RCC 7860 (cell line): ENCODE measurements around the gene C6orf141.

Experiments used
- DNase-seq: peaks from one replicate; pipeline ENCODE4 v3.0.0-alpha.2; 2015; ENCODE audit warnings: low spot score
- FAIRE-seq: peaks from 2 replicates; lab custom pipeline; 2012; peaks lifted over from hg19 to GRCh38; lab: Jason Lieb, UNC

C6orf141 gene

DNA sequence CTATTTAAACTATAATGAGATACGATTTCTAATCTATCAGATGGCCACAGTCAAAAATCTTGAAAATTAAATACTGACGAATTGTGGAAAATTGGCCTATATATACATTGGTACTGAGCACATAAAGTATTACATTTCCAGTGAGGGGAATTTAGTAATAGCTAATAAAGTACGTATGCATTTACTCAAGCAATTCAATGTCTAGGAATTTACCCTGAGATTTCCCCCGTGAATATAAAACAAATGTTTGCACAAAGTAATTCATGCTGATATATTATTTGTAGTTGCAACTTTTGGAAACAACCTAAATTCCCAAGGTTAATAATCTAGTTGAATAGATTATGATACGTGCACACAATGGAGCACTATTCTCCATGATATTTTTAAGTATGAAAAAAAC is 14.7 kb upstream of the C6orf141 start:
- FAIRE-seq (no peak), DNase-seq (no peak)

DNA sequence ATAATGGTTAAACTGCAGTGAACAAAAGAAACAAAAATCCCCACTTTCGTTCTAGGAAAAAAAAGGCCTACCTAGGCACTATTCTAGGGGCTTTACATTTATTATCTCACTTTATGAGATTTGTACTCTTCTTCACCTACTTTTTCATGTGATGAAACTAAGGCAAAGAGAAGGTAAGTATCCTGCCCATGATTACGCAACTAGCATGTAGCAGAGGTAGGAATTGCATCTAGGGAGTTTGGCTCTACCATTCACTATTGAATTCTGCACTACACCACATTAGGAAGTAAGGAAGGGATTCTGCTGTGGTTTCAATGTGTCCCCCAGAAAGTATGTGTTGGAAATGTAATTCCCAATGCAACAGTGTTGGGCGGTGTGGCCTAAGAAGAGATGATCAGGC is 11.4 kb upstream of the C6orf141 start:
- no peak for FAIRE-seq

DNA sequence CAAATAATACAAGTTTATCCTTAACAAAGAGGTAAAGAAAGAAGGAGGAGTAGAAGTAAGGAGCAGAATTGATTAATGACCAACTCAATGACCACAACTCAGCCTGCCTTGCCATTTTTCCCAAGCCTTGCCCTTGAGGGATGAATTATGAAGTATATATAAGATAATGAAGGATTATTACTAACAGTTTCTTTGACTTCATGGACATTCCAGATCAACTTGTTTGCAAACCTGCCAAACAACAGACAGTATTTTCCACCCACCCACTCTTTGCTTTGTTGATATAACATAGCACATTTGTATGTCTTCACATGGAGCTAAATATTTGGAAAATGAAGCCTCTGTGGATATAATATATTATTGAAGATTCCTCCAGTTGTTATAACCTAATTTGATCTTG is 9.9 kb upstream of the C6orf141 start:
- FAIRE-seq = no peak
- DNase-seq = no peak

More for the DNA sequence above, 11.4 kb upstream of the C6orf141 start:
- DNase-seq = no peak

DNA sequence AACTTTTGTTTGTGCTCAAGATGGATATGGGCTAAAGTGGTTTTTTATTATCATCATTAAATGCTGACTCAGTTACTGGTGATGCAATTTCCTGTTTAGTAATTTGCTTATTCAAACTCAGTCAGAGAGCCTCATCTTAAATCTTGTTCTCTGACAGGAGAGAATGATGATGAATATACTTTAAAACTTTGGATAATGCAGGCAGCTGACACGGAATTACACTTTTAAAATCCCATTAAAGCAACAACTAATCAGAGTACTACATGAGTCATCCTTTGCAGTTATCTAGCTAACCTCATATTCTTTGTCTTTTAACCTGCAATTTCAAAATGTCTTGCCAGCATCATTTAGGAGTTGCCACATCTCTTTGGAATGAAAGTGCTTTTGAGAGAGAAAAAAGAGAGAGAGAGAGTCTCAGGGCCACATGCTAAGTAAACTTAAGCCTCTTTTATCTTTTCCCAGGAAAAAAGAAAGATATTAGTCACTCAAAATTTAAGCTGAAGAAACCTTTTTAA is 9.2 kb upstream of the C6orf141 start:
- peak; percentile 61 for DNase-seq
- peak; percentile 36 for FAIRE-seq

DNA sequence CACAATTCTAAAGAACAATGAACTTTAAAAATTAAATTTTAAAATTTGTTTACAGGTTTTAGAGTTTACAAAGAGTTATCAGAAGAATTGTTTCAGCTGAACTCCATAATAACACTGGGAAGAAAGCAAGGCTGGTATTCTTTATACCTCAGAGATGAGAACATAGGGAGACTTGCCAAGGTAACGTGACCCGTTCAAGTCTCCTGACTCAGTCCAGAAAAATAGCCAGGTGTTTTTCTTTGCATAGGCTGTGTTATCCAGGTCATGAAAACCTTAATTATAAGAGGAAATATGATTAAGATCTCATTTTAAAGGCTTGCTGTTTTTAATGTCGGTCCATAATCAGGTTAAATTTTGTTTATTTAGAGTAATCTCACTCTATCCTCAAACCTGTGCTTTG is 8.5 kb upstream of the C6orf141 start:
- DNase-seq (no peak), FAIRE-seq (no peak)

DNA sequence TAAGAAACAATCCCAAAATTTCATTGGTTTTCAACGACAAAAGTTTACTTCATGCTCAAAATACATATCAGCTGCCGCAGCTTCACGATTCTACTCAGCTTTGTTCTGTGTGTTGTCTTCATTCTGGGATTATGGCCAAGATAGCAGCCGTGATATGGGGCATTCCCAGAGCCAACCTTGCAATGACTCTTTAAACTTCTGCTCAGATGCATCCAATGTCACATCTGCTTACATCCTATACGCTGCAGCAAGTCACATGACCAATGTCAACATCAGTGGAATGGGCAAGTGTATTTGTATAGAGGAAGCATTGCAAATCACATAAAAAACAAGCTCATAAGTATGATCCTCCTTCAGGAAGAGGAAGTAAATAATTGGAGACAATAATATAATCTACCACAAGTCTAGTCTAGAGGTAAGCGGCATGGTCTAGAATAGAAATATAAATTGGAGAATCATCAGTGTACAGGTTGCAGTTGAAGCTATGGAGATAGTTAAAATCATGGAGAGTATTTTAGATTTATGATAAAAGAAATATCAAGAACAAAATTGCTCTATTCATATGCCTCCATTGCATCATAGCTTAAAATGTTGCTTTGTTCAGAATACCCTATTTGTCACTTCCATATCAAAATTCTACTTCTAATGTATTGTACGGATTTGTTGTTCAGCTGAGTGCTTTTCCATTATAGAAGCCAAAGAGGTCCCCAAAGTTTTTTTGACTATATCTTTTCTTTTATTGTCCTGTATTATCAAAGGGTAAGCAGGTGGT is 7.2 kb upstream of the C6orf141 start:
- FAIRE-seq (no peak), DNase-seq (no peak)

DNA sequence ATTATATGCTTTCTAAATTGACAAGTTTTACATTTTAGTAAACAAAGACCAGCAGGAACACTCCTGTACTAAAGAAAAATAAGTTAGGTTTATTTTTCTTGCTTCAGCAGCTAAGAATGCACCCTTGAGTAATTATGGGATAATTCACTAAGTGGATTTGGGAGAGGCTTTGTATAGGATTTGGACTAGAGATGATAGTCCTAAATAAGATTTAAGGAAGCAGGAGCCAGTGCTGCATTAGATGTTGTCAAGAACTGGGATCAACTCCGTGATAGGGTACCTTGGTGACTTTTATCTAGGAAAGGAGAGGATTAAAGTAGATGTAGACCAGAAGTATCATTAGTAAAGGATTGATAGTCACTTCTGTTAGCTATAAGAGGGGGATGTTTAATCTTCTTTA is 4.1 kb upstream of the C6orf141 start:
- FAIRE-seq = no peak
- DNase-seq = no peak

DNA sequence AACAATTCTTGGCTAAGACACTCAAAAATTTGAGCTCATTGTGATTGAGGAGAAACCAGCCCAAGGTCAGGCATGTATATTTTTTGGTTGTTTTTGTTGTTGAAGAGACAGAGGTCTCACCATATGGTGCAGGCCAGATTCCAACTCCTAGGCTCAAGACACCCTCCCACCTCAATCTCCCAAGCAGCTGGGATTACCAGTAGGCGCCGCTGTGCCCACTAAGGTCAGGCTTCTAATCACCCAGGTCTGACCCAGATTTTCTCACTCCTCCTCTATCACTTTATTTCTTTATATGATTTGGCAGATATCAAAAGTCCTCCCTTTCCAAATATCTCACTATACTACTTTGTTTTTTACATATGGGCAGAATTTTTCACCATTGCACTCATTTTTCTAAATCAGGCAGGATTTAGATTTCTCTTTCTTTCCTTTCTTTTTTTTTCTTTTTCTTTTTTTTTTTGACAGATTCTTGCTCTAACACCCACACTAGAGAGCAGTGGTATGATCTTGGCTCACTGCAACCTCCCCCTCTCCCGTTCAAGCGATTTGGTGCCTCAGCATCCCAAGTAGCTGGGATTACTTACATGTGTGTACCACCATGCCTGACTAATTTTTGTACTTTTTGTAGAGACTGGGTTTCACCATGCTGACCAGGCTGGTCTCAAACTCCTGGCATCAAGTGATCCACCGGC is 1.7 kb upstream of the C6orf141 start:
- DNase-seq (no peak), FAIRE-seq (no peak)

DNA sequence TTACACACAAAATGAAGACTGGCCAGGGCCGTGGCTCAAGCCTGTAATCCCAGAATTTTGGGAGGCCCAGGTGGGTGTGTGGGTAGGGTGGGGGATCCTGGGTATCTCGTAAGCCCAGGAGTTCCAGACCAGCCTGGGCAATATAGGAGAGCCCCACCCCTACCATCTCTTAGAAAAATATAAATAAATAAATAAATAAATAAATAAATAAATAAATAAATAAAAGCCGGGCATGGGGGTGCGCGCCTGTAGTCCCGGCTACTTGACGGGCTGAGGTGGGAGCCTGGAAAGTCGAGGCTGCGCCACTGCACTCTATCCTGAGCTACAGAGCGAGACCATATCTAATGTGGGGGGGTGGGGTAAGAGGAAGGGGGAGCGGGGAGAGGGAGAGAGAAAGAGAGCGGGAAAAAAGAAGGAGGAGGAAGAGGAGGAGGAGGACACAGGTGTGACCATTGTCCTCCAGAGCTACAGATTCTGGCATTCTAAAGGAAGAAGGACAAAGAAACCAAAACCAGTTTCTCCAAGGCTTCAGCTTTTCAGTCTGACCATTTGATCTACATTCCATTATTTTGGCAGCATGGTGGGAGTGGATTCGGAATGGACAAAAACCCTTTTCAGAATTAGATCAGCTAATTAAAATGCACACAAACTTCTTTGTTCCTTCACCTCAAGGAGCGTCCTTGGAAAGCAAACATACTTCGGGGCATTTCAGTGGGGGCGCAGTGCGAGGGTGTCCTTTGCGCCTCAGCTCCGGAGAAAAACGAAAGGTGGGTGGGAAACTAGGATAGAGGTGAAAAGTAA is 577 bp upstream of the C6orf141 start:
- DNase-seq (no peak), FAIRE-seq (no peak)

DNA sequence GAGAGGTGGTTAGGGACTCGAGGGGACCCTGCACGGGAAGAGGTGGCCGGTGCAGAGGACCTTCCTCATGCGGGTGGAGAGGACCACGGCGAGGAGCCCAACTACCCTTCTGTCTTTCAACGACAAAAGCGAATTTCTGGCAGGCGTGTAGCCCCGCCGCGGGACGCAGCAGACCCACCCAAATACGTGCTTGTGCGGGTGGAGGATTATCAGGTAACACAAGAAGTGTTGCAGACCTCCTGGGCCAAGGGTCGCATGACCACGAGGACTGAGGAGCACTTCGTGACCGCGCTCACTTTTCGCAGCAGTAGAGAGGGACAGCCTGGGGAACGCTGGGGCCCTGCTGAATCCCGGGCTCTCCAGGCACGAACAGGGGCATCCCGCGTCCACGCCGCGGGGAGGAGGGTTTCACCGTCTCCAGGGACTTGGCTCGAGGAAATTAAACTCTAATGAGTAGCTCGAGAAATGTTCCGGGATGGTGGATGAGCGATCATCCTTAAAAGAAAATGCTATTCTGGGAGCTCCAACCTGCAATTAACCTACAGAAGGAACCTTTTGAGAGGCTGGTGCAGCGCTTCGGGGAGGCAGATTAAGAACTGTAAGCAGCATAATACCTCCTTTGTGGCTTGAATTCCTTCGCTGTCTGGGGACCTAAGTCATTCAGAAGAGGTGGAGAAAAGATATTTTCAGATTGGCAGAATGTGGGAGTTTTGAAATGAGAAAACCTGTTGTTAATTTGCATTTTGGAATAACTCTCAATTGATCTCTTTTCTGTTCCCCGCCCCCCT is 804 bp downstream of the C6orf141 start:
- DNase-seq (no peak), FAIRE-seq (no peak)

DNA sequence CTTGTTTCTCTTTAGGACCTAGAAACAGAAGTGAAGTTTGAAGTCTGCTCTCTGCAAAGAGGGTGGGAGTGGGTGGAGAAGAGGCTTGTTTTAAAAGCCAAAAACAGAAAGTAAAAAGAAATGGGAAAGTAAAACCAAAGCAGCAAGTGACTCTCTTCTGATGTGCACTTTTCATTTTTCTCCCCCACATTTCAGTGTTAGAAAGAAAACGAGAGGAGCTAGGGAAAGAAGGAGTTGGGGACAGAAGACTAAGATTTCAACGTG is 1.3 kb downstream of the C6orf141 start:
- DNase-seq = no peak
- no peak for FAIRE-seq

DNA sequence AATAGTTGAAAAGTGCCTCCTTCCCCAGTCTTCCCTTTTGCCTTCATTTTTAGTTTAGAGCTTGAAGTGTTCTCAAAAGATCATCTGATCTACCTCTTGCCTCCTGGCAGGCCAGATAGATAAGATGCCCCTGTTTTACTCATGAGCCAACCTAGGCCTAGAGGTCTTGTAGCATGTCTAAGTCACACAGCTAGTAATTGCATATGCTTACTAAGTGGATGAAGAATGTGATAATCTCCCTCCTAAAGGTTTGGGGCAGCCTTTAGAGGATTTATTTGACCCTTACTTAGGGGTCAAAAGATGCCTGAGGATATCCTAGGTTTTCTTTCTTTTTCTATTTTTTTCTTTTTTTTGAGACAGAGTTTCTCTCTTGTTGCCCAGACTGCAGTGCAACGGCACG is 2.1 kb downstream of the C6orf141 start:
- no peak for FAIRE-seq
- DNase-seq = no peak

DNA sequence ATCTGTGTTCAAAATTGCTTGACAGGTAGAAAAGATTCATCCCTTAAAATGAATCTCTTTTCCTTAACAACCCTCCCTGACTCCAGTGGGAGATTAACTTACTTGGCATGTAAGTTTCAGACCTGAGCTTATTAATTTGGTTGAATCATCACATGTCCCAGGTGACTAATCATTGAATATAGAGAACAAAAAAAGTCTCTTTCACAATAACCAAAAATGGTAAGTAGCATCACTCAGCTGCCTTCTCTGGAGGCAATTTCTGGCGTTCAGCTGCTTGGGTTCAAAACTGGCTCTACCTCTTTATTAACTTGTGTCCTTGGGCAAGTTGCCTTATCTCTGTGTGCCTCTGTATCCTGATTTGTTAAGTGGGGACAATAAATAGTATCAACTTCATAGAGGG is 2.9 kb downstream of the C6orf141 start:
- FAIRE-seq = no peak
- peak; percentile 59 for DNase-seq

DNA sequence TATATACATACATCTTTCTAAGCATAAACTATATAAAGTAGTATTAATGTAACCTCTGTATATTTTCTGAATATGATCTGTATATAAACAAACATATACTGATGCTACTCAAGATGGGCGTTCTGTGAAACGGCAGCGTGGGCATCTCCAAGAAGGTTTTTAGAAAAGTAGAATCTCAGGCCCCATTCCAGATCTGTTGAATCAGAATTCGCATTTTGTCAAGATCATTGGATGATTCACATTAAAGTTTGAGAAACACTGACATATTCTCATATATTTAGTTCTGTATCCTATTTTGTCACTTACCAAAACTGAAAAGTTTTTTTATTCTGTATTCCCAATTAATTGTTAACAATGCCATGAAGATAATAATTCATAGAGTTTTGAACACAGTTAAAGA is 5.5 kb downstream of the C6orf141 start:
- FAIRE-seq (no peak), DNase-seq (no peak)

DNA sequence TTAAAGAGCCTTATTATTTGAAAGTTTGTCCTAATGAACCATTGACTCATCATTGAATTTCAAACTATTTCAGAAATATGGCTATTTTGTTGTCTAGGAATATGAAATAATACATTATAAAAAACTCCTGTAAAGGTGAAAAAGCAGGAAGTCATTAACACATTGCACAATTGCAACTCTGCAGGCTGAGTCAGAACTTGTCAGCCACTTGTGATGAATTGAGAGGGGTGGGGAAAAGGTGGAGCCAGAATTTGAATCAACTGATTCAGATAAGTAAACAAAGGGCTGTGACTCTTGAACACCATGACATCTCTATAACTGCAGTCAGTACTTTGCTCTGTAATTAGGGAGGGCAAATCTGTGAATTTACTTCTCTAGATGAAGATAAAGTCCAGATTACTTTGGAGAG is 6.0 kb downstream of the C6orf141 start:
- peak; percentile 64 for DNase-seq

DNA sequence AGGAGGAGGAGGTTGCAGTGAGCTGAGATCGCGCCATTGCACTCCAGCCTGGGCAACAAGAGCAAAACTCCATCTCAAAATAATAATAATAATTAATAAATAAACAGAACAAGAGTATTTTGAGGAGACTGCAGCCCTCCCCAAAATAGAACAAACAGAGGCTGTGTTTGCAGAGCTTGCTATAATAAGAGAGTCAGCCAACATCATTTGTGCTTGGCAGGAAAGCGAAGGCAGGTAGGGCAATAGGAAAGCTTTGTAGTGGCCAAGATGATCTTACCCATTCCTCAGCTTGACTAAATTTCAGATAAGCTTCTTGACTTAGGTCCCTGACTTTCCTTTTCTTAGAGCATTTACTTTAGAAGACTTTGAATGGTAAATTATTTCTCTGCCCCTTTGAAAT is 6.7 kb downstream of the C6orf141 start:
- DNase-seq (no peak), FAIRE-seq (no peak)

More for the DNA sequence above, 6.0 kb downstream of the C6orf141 start:
- FAIRE-seq = peak; percentile 87

DNA sequence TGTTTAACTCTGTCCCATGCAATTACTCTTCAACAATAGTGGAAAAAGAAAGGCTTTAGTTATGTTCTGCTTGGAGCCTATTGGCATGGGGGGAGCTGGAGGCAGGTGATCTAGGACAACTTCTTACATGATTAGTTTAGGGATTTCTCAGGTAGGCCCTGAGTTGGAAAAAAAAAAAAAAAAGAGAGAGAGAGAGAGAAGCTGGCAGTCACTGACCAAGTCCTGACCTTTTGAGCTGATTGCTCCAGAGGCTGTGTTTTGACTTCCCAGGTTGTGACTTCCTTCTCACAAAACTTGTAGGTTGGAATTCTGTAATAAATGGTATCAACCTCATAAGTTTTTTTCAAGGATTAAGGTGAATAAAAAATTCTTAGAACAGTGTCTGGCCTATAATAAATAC is 7.8 kb downstream of the C6orf141 start:
- DNase-seq (no peak), FAIRE-seq (no peak)

DNA sequence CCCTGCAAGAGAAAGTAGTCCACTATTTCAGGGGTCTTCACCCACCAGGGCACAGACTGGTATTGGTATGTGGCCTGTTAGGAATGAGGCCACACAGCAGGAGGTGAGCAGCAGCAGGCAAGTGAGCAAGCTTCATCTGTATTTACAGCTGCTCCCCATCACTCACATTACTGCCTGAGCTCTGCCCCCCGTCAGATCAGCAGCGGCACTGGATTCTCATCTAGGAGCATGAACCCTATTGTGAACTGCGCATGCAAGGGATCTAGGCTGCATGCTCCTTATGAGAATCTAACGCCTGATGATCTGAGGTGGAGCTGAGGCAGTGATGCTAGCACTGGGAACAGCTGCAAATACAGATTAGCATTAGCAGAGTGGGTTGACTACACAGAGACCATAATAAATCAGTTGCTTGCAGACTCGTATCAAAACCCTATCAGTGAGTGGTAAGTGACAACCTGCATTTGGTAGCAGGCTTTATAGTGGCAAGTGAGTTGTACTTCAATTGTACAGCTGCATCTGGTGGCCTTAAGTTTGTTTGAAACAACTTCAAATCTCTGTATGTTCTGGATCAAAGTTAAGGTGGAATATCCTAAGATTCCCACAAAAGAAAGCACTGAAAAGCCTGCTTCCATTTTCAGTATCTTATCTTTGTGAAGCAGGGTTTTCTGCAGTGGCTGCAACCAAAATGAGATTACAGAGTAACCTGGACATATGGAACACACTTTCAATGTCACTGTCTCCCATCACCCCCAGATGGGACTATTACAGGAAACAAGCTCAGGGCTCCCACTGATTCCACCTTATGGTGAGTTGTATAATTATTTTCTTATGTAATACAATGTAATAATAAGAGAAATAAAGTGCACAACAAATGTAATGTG is 12.8 kb downstream of the C6orf141 start:
- DNase-seq = no peak
- FAIRE-seq = no peak

DNA sequence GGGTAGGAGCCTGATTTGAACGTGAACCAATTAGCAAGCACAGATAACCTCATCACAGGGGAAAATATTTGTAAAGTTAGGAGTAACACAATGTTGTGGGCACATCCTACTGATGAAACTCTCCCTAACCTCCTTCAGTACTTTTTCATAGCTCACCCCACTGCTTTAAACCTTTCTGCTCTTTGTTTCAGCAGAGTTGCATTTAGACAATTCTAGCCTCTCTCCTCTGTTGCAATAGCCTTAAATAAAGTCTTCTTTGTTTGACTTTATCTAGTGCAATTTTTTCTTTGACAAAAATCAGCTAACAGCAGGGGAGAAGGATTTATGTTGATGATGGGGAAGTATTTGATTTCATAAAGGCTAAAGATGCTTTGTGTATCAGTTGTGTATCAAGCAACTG is 14.1 kb downstream of the C6orf141 start:
- no peak for DNase-seq
- FAIRE-seq = no peak

DNA sequence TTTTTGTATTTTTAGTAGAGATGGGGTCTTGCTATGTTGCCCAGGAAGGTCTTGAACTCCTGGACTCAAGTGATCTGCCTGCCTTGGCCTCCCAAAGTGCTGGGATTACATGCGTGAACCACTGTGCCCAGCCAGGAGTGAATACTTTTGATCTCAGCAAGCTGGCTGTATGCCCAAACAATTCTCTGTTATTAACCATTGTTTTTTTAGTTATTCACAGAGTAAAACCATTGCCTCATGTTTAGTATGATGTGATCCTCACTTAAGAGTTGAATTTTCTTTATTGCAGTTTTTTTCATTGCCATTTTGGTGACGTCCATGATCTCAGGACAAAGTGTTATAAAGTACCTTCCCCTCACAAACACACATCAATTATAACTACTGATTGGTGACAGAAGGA is 14.8 kb downstream of the C6orf141 start:
- DNase-seq (no peak), FAIRE-seq (no peak)
